ENCODE measurements around the gene TRAIP.

TRAIP gene

GRCh38 chr3:49873623-49874022, 17.3 kb upstream of the TRAIP start:
- no peak for DNase-seq (ENCODE audit: low read depth in 2 of 2, low spot score in 1 of 2)

- no peak for DNase-seq (ENCODE audit: low read depth in 2 of 2, low spot score in 1 of 2)
These were observed 16.5 kb upstream of the TRAIP start for GRCh38 chr3:49872801-49873281.

DNA sequence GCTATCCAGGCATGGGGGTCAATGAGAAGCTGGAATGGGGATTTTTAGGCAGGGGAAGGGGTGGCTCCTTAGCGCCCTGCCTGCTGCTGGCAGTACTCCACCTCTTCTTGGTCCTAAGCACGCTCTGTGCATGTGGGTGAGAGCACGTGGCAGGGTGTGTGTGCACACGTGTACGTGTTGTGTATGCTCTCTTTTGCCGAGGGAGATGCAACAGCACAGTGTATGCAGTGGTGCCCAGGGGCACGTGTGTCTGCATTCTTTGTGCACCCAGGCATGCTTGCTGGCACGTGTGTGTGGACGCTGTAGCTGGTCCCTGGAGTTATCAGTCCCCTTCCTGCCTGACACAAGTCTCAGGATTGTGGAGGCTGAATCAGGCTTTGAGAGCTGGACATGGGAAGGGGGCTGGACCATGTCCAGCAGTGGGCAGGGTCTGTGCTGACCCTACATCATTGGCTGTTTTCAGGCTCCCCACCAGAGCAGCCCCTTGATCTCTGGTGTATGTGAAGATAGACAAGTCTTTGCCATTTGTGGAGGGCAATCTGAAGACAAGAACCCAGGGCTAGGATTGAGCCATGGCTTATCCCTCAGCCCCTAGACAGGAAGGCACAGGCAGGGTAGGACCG, 15.3 kb upstream of the TRAIP start:
- DNase-seq (ENCODE audit: low read depth in 2 of 2, low spot score in 1 of 2) = no peak

DNA sequence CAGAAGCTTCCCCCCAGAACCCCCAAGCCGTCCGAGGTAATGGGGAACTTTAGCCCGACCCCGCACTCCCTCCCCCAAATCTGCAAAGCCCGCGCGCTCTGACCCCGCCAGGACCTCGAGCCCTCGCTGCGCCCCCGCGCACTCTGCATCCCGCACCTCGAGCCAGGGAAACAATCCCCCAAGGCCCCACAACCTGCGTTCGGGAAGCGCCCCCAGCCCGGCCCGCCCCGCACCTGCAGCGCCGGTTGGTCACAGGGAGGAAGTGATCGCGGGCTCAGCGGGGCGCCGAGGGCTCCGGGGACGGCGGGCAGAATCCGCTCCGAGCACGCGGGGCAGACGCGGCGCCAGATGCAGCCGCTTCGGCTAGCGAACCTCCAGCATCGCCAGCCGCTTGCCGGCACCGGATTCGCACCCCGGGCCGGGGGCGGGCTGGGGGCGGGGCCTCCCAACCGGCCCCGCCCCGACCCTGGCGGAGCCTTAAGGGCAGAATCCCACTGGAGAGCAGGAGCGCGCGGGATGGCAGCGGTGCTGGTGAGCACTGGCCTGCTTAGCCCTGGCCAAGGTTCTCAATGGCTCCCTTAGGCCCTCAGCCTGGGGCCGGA, 13.3 kb upstream of the TRAIP start, which contains the start of gene CAMKV:
CAMKV (minus strand) TSS at position 382 of the 602 bp plus-strand sequence. CDS start 7,518 bp downstream, outside the sequence.
- DNase-seq (ENCODE audit: low read depth in 2 of 2, low spot score in 1 of 2) = no peak

GRCh38 chr3:49868862-49869466, 12.6 kb upstream of the TRAIP start:
- DNase-seq (ENCODE audit: low read depth in 2 of 2, low spot score in 1 of 2) = no peak

DNA sequence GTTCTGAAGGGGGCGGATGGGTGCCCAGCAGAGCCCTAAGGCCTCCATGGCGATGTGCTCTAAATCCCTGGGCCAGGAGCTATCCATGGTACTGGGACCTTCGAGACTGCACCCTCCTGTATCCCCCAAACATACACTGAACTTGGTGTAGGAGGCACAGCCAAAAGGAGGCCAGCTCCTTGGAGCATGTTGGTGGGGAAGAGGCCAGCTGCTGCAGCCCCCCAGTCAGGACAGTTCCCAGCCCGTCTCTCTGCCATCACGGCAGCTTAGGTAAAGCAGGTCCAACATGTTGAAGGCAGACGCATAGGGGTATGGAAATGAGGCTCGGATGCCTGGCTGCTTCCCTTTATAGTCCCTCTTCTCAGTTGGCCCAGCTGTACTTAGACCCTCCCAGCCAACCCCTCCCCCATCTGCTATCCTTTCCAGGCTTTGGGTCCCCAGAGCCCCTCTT, 11.5 kb upstream of the TRAIP start:
- no peak for DNase-seq (ENCODE audit: low read depth in 2 of 2, low spot score in 1 of 2)

DNA sequence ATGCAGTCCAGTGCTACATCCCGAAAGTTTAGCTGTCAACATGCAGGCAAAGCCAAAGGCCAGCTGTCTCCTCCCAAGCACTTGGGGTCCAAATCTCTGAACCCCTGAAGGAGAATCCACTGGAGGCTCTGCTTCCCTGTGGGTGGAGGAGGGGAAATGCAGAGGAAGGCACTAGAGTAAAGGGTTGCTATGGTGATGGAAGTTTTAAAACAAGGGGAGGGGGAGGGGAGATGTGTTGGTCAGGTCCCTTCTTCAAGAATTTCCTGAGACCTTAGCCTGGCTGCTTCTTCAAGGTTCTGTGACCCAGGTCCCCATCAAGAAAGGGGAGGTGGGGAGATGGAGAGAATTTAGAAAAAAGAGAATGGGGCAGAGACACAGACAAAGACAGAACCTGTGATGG, 11.0 kb upstream of the TRAIP start:
- no peak for DNase-seq (ENCODE audit: low read depth in 2 of 2, low spot score in 1 of 2)

DNA sequence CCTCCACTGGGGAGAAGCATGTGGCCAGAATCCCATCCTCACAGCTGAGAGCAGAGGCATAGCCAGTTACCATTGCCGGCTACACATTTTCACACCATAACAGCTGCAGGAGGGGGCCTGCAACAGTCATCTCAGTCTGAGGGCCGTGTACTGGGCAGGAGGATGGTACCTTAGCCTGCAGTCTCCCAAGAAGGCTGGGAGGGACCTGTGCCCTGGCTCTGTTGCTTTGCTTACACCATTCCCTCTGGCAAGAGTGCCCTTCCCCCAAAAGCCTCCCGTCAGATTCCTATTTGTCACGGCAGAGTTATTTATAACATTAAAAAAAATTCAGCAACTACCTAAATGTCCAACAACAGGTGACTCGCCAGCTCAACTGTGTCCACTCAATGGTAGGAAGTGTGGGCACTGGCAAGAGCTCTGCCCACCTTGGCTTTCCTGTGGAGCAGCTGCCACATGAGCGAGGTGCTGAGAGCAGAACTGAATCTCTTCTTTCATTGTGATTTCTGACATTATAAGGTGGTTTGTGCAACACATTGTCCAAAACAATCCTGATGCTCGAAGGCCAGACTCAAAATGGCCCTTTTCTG, 8.9 kb upstream of the TRAIP start:
- DNase-seq (ENCODE audit: low read depth in 2 of 2, low spot score in 1 of 2) = no peak

DNA sequence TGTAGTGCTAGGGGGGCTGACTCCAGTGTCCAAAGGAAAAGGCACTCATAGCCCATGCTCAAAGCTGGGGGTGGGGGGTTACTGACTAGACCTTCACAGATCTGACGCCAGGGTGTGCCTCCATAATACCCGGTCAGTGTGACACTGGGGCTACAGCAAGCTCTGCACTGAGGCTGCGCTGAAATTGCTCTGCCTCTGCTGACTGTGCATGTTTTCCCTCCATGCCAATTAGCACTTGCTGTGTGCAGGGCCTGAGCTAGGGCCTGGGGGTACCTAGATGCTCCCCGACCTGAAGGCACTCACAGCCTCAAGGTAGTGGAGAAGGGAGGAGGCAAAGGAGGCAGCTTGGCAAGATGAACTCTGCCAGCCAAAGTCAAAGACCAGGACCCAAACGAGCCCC, 8.1 kb upstream of the TRAIP start:
- DNase-seq (ENCODE audit: low read depth in 2 of 2, low spot score in 1 of 2) = no peak

- no peak for DNase-seq (ENCODE audit: low read depth in 2 of 2, low spot score in 1 of 2)
These were observed 3.4 kb upstream of the TRAIP start for GRCh38 chr3:49859576-49860305.

DNA sequence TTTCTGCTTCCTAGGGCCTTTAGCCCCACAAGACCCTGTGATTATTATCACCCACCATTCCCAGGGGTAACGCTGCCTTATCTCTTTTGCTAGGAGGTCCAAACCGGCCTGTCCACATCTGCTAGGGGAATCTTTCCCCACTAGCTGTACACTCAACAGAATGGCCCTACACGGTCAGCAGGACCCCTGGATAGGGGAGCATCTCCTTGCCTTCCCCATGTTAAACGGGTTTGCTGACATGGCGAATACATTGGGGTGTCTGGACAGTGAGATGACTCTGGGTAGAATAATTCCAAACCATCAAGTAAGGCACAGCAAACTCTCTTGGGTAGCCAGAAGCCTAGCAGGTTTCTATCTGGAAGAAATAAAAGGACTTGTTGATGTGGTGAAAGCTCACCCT, 702 bp downstream of the TRAIP start:
- DNase-seq (ENCODE audit: low read depth in 2 of 2, low spot score in 1 of 2) = no peak

GRCh38 chr3:49845694-49846093, 10.7 kb downstream of the TRAIP start:
- DNase-seq (ENCODE audit: low read depth in 2 of 2, low spot score in 1 of 2) = no peak

DNA sequence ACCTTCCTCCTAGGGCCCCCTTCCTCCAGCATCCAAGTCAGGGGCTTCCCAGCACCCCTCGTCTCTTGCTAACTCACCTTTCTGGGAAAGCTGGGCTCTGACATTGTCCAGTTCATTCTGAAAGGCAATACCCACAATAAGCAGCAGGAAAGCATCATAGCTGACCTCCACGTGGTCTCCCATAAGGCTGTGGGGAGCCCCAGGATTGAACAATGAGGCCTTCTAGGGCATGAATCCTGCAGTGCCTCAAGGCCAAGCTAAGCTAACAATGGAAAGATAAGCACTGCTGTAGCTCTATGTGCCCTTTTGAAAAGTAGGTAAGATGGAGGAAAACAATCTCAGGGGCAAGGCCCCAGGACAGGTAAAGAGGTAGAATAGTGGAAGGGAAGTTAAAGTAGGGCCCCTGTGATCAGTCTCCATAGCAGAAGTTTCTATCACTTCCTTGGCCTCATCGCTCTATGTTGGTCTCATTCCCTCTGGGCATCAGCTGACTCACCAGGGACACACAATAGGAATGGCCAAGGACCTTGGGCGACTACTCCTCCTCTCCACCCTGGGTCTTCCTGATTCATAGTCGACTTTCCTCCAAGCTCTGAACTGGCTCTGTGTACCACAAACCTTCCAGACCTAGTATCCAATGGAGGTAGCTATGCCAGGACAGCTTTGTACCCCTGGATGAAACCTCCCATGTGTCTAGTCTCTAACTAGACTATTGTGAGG, 11.7 kb downstream of the TRAIP start:
- no peak for DNase-seq (ENCODE audit: low read depth in 2 of 2, low spot score in 1 of 2)

- DNase-seq (ENCODE audit: low read depth in 2 of 2, low spot score in 1 of 2) = no peak
These were observed 13.4 kb downstream of the TRAIP start for GRCh38 chr3:49842843-49843517.

DNA sequence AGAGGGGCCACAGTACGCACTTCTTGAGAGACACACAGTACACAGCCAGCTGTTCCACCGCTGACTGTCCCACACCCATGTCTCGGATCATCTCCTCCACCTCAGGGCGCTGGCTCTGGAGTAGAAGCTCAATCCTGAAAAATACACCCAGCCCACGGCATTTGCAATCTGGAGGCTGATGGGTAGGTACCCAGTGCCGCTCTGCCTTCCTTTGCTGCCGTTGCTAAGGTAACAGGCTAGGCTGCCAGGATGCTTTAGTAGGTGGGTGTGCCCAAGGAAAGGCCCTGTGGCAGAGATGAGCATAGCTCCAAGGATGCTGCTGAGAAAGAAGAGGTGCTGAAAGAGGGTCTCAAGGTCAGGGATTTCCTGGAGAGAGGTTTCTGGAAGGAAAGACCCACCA, 14.6 kb downstream of the TRAIP start:
- DNase-seq (ENCODE audit: low read depth in 2 of 2, low spot score in 1 of 2) = no peak

- no peak for DNase-seq (ENCODE audit: low read depth in 2 of 2, low spot score in 1 of 2)
These were observed 15.2 kb downstream of the TRAIP start for GRCh38 chr3:49841126-49841696.

DNA sequence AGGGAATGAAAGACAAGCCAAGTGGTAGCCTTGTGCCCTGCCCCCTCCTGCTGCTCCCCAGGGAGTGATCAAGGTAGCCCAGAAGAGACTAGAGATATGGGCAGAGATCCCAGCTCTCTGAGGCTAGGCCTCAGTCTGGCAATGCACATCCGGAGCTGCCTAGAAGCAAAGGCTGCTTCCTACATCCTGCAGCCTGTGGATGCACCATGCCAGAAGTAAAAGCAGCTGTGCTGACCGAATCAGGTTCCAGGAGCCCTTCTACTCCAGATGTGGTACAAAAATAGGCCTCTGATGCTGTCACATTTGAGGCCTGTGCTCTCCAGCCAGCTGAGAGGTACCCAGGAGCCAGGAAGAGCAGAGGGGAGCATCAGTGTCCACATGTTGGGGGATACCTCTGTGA, 16.0 kb downstream of the TRAIP start:
- DNase-seq (ENCODE audit: low read depth in 2 of 2, low spot score in 1 of 2) = no peak

GRCh38 chr3:49839193-49839809, 17.1 kb downstream of the TRAIP start:
- DNase-seq (ENCODE audit: low read depth in 2 of 2, low spot score in 1 of 2) = peak; percentile 60 to 72

DNA sequence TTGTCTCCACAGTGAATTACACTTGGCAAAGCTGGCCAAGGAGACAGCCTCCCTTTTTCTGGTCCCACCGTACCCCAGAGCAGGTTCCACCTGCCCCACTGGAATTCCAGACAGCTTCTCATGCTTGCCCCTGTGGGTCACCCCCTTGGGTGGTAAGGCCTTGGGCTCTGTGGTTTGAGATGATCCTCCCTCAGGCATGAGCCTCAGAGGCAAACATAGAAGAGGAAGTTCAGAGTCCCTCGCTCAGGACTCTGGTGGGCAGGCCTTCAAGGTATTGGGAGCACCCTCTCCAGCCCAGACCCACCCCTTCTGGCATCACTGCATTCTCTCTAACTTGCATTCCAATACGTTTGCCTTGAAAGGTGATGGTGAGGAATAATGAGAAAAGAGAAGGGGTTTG, 25.0 kb downstream of the TRAIP start:
- DNase-seq (ENCODE audit: low read depth in 2 of 2, low spot score in 1 of 2) = no peak

Measured in stimulated activated CD8-positive, alpha-beta memory T cell treated with anti-CD3 and anti-CD28 coated beads, Interleukin-4, amount 100 ng/mL, for 1 hour (primary cell).